HCT116 (cell line): ENCODE measurements around the gene SH2D3C.

Experiments used
- CEBPB ChIP-seq: IDR thresholded peaks from 2 replicates; pipeline ENCODE4 v1.6.1; 2012; ENCODE audit warnings: low read depth
- EGR1 ChIP-seq: IDR thresholded peaks from 2 replicates; pipeline ENCODE4 v1.6.1; 2012; ENCODE audit warnings: low read depth
- EZH2 ChIP-seq: fragments of 200-600 bp; sonication (generic); IDR thresholded peaks from 2 replicates; pipeline ENCODE4 v1.6.1; 2017; ENCODE audit warnings: antibody characterized with exemption, mixed run types
- EZH2phosphoT487 ChIP-seq: fragments of 200-600 bp; IDR thresholded peaks from 2 replicates; pipeline ENCODE4 v1.6.1; 2018; ENCODE audit warnings: antibody characterized with exemption, borderline replicate concordance
- POLR2A ChIP-seq: IDR thresholded peaks from 2 replicates; pipeline ENCODE4 v1.7.0; 2011; ENCODE audit warnings: borderline replicate concordance; ENCODE audit not compliant: insufficient read depth, insufficient read length; ENCODE audit errors: extremely low read depth
- POLR2AphosphoS5 ChIP-seq: IDR thresholded peaks from 2 replicates; pipeline ENCODE4 v1.6.1; 2011; ENCODE audit warnings: mild to moderate bottlenecking, low read depth, low read length, moderate library complexity
- RAD21 ChIP-seq: IDR thresholded peaks from 2 replicates; pipeline ENCODE4 v1.6.1; 2012; ENCODE audit warnings: low read depth, mild to moderate bottlenecking
- SIN3A ChIP-seq: IDR thresholded peaks from 2 replicates; pipeline ENCODE4 v1.6.1; 2012; ENCODE audit warnings: low read depth
- SP1 ChIP-seq: IDR thresholded peaks from 2 replicates; pipeline ENCODE4 v1.6.1; 2012; ENCODE audit warnings: low read depth
- YY1 ChIP-seq: IDR thresholded peaks from 2 replicates; pipeline ENCODE4 v1.6.1; 2011; ENCODE audit warnings: low read length, low read depth, moderate library complexity, mild to moderate bottlenecking; ENCODE audit not compliant: insufficient replicate concordance; ENCODE audit errors: extremely low read depth
- TF ChIP-seq, protein P1 (sequence below), 3 experiments: fragments of 200-600 bp in 1 of 3; sonication (generic) in 1 of 3; IDR thresholded peaks in 2 of 3; conservative IDR thresholded peaks in 1 of 3; 2 replicates each; pipeline ENCODE4 v1.5.1; 2012 to 2017; ENCODE audit warnings: low read depth in 2 of 3, low read length in 2 of 3, antibody characterized with exemption in 1 of 3, borderline replicate concordance in 1 of 3, control low read depth in 1 of 3, mild to moderate bottlenecking in 1 of 3, mixed read lengths in 1 of 3, mixed run types in 1 of 3, moderate library complexity in 1 of 3; ENCODE audit not compliant: insufficient read depth in 1 of 3
- TF ChIP-seq, protein P2 (sequence below): IDR thresholded peaks from 2 replicates; pipeline ENCODE4 v1.6.1; 2012
- TF ChIP-seq, protein P3 (sequence below): IDR thresholded peaks from 2 replicates; pipeline ENCODE4 v1.6.1; 2012; ENCODE audit warnings: low read depth

DNA sequence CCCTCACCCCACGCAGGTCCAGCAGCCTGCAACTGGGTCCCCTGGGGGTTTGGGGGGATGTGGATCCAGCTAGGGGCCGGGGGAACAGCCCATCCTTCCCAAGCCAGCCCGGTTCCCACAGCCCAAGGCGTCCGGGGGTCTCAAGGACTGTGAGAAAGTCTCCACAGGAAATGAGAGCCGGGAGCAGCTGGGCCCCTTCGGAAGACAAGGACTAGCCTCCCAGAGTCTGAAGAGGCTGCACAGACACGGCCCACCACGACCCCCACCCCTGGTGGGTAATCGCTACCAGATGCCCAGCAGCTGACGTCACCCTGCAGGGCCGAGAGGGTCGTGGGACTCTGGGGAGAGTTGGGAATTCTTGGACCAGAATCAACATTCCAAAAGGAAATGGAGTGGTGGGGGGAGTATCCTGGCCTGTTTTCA lies 10.5 kb downstream of the SH2D3C start:
- TF ChIP-seq POLR2A, result no peak
- TF ChIP-seq, protein P1, sequence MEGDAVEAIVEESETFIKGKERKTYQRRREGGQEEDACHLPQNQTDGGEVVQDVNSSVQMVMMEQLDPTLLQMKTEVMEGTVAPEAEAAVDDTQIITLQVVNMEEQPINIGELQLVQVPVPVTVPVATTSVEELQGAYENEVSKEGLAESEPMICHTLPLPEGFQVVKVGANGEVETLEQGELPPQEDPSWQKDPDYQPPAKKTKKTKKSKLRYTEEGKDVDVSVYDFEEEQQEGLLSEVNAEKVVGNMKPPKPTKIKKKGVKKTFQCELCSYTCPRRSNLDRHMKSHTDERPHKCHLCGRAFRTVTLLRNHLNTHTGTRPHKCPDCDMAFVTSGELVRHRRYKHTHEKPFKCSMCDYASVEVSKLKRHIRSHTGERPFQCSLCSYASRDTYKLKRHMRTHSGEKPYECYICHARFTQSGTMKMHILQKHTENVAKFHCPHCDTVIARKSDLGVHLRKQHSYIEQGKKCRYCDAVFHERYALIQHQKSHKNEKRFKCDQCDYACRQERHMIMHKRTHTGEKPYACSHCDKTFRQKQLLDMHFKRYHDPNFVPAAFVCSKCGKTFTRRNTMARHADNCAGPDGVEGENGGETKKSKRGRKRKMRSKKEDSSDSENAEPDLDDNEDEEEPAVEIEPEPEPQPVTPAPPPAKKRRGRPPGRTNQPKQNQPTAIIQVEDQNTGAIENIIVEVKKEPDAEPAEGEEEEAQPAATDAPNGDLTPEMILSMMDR (IDR thresholded peaks at IDR 0.05 in 2 of 3, conservative IDR thresholded peaks at IDR 0.05 in 1 of 3; ENCODE audit: borderline replicate concordance in 1 of 3, insufficient read depth in 1 of 3, low read depth in 2 of 3, low read length in 2 of 3), result no peak
- no peak for TF ChIP-seq POLR2AphosphoS5
- no peak for TF ChIP-seq RAD21
- TF ChIP-seq EZH2, result no peak
- TF ChIP-seq SP1, result no peak
- no peak for TF ChIP-seq CEBPB
- no peak for TF ChIP-seq SIN3A
- TF ChIP-seq YY1, result no peak
- TF ChIP-seq EGR1, result no peak
- TF ChIP-seq, protein P2, sequence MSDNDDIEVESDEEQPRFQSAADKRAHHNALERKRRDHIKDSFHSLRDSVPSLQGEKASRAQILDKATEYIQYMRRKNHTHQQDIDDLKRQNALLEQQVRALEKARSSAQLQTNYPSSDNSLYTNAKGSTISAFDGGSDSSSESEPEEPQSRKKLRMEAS, result no peak
- TF ChIP-seq, protein P3, sequence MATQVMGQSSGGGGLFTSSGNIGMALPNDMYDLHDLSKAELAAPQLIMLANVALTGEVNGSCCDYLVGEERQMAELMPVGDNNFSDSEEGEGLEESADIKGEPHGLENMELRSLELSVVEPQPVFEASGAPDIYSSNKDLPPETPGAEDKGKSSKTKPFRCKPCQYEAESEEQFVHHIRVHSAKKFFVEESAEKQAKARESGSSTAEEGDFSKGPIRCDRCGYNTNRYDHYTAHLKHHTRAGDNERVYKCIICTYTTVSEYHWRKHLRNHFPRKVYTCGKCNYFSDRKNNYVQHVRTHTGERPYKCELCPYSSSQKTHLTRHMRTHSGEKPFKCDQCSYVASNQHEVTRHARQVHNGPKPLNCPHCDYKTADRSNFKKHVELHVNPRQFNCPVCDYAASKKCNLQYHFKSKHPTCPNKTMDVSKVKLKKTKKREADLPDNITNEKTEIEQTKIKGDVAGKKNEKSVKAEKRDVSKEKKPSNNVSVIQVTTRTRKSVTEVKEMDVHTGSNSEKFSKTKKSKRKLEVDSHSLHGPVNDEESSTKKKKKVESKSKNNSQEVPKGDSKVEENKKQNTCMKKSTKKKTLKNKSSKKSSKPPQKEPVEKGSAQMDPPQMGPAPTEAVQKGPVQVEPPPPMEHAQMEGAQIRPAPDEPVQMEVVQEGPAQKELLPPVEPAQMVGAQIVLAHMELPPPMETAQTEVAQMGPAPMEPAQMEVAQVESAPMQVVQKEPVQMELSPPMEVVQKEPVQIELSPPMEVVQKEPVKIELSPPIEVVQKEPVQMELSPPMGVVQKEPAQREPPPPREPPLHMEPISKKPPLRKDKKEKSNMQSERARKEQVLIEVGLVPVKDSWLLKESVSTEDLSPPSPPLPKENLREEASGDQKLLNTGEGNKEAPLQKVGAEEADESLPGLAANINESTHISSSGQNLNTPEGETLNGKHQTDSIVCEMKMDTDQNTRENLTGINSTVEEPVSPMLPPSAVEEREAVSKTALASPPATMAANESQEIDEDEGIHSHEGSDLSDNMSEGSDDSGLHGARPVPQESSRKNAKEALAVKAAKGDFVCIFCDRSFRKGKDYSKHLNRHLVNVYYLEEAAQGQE, result no peak
- no peak for TF ChIP-seq EZH2phosphoT487
